Measurements from ENCODE around the gene DGCR6L. TPM values are rescaled to one million over a fixed set of nuclear protein-coding genes. Genes with fewer than 3 reads are reported as not detected.

The DGCR6L gene
- total and polyA plus RNA-seq, 2 of the 4 experiments (the other 2 are of a cell fraction), result 65.4 to 80.4 TPM

- dilution Hi-C loops (cut with HindIII; ENCODE audit: low sequenced_read_pairs, unreplicated experiment), result no loop called here
- in situ Hi-C loops (cut with MboI; ENCODE audit: low sequenced_read_pairs), result no loop called here
- no CpG with 5 or more reads among the region's 13 CpGs for WGBS, 2 experiments (ENCODE audit: extremely low coverage in 2 of 2, insufficient read length in 1 of 2)
Measured at GRCh38 chr22:20302438-20303228, 17.2 kb downstream of the DGCR6L start.

More at GRCh38 chr22:20302438-20303228, 17.2 kb downstream of the DGCR6L start:
- Histone ChIP-seq H3K27ac (ENCODE audit: insufficient read depth, low read length) (no peak overlapping the region), H3K36me3 (ENCODE audit: control insufficient read depth, insufficient read depth, low read length) (no peaks in the 10 kb centered on the region), H2AK9ac (replicated peaks; ENCODE audit: low read depth, low read length, poor library complexity) (no peak overlapping the region), H4K8ac (ENCODE audit: low read depth in 2 of 2, low read length in 2 of 2) (no peak overlapping the region), H4K5ac (ENCODE audit: low read depth, low read length) (no peak overlapping the region), H3K4ac (ENCODE audit: low read depth, low read length) (no peak overlapping the region), H2BK5ac (ENCODE audit: low read depth, low read length, poor library complexity, severe bottlenecking) (no peak overlapping the region), H4K20me1 (ENCODE audit: insufficient read depth, low read length) (no peaks in the 10 kb centered on the region; the same call in none of the 2 replicates), H2AFZ (replicated peaks; ENCODE audit: low read length, poor library complexity) (no peak overlapping the region), H3K4me3 (ENCODE audit: insufficient read depth, low read depth, low read length) (no peak overlapping the region), H3K9ac (ENCODE audit: low read depth, low read length) (no peak overlapping the region), H4K91ac (ENCODE audit: insufficient read depth, low read depth, low read length) (no peak overlapping the region), H3K23ac (ENCODE audit: low read depth, low read length) (no peak overlapping the region), H3K4me2 (ENCODE audit: low read depth, low read length) (no peak overlapping the region), H3K9me1 (ENCODE audit: insufficient read depth, low read length) (0 out of 2 replicates have a peak, but pooled peaks cover 2% of the 10 kb centered on the region), H3K27me3 (ENCODE audit: control insufficient read depth, insufficient read depth, low read length) (peaks cover 22% of the 10 kb centered on the region), H2BK15ac (ENCODE audit: low read depth, low read length) (no peak overlapping the region), H3K4me1 (ENCODE audit: control insufficient read depth, insufficient read depth, low read length) (no peaks in the 10 kb centered on the region; the same call in 1 of the 2 replicates), H3K18ac (ENCODE audit: low read depth, low read length) (no peak overlapping the region), H3K56ac (ENCODE audit: extremely low read depth, insufficient read depth, low read length) (no peak overlapping the region), H3K14ac (replicated peaks; ENCODE audit: low read depth, low read length) (no peak overlapping the region), H2BK20ac (ENCODE audit: low read depth, low read length) (no peak overlapping the region), H3K9me3 (ENCODE audit: control insufficient read depth, insufficient read depth, low read length) (no peaks in the 10 kb centered on the region), H3K79me1 (ENCODE audit: low read depth in 1 of 2, low read length in 2 of 2) (no peaks in the 10 kb centered on the region), H2BK120ac (ENCODE audit: low read depth, low read length) (no peak overlapping the region), H2AK5ac (ENCODE audit: low read depth, low read length) (peak overlapping the region; percentile 16; the same call in 1 of the 2 replicates)
- ChIA-PET CTCF (no interaction called here), POLR2A (ENCODE audit: unreplicated experiment) (no interaction called here)
- DNase-seq (no peak), ATAC-seq (ENCODE audit: low read depth) (no peak)
- BruUV-seq (replicated peaks), result no TSS peak
- TF ChIP-seq FOS (IDR thresholded peaks at IDR 0.05; ENCODE audit: low read depth, low read length), result no peak
- intact Hi-C loops (cut with micrococcal nuclease), result no loop called here
